Lower leg skin (tissue), 4 donors: Measurements from ENCODE around the gene TTLL5. TPM values are rescaled to one million over a fixed set of nuclear protein-coding genes. Genes with fewer than 3 reads are reported as not detected.
A peak's percentile ranks its signal among the peaks of the same experiment; 100 is the strongest.

Source experiments
- DNase-seq, 2 donors: peaks; one replicate each; pipeline ENCODE4 v3.0.0-alpha.2; 2019; ENCODE audit warnings: low spot score in 2 of 2
- H3K4me3 ChIP-seq: fragments of 200-600 bp; sonication (generic); 2 replicates; pipeline ENCODE4 v1.5.1; 2017; ENCODE audit warnings: mild to moderate bottlenecking, low read depth; ENCODE audit not compliant: poor library complexity, severe bottlenecking
- CTCF ChIP-seq, 3 donors: fragments of 450-650 bp; IDR thresholded peaks; one replicate each; pipeline ENCODE4 v1.5.1; 2016; ENCODE audit warnings: antibody characterized with exemption in 3 of 3, mild to moderate bottlenecking in 3 of 3, moderate library complexity in 2 of 3
- POLR2A ChIP-seq, 2 donors: fragments of 450-650 bp; IDR thresholded peaks; one replicate each; pipeline ENCODE4 v1.6.1; 2016 to 2017; ENCODE audit warnings: antibody characterized with exemption in 2 of 2, mild to moderate bottlenecking in 1 of 2, moderate library complexity in 1 of 2
- WGBS, 2 donors: methylation state at CpG; one replicate each; pipeline ENCODE4 v1.1.5; 2018; 5-methylcytosine and 5-hydroxymethylcytosine counted together
- intact Hi-C: fragments of 100-400 bp; cut with DNase I; formaldehyde crosslinking; loops from one replicate; pipeline ENCODE4 v1.15.0; 2023; ENCODE audit warnings: low total_unique reads
- total RNA-seq, 4 donors: library from RNA; depleted of rRNA; stranded (reverse); fragments of >200 nt; gene quantifications; one replicate each; pipeline ENCODE4 v1.1.0, GENCODE V29; 2016

The TTLL5 gene
- total RNA-seq, 4 donors from 2014 or later: 16.5 to 31.1 (median 18.4) TPM

DNA sequence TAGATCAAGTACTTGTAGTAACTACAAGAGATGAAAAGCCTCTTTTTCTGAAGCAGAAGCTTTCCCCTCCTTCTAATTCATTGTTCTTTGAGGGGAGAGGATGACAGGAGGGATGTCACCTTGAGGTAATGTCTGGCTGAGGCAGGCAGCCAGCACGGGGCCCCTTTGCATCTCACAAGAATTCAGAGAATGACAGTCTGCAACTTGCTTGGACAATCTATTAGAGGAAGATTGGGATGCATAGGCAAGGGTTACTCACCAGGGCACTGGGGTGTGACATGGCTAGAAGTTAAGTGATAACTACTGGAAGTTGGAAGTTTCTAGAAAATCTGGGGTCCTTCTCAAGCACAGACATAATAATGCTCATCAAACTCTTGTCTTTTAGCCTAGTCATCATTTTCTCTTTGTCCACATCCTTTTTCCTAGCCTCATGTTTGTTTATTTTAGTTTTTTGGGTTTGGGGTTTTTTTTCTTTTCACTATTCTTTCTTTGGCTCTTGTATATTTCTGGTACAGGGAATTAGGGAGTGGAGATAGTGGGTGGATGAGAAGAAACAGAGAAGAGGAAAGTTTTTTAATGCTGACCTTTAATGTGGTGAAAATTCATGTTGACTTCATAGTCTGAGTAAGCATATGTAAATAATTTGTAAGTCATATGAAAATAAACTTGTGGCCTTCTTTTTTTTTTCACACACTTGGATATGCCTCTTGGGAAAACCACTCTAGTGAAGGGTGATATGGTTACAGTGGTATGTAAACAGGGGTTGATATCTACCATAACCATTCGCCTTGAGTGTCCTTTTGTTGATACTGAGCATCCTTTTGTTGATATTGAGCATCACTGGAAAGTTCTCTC lies 55.1 kb downstream of the TTLL5 start:
- TF ChIP-seq POLR2A (IDR thresholded peaks at IDR 0.05) (no peak), CTCF (IDR thresholded peaks at IDR 0.05) (no peak)
- no peak overlapping the region for H3K4me3 ChIP-seq
- WGBS, 2 donors: 65 to 66% methylated on average over 2 of the region's 2 CpGs
- DNase-seq: no peak
- intact Hi-C loops: no loop called here

DNA sequence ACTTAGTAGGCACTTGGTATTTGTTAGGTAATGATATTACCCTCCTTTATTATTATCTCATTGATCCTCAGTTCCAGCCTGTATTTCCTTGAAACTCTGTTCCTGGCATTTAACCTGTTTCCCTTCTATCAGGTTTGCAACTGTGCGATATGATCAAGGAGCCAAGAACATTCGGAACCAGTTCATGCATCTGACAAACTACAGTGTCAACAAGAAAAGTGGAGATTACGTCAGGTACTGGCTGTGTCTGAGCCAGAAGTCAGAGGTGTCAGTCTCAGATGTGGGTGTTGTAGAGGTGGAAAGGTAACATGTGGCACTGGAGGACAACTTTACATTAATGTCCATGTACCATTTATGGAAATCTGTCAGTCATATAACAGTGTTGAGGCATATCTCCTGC lies 56.7 kb downstream of the TTLL5 start:
- intact Hi-C loops: no loop called here
- DNase-seq: no peak
- TF ChIP-seq POLR2A (IDR thresholded peaks at IDR 0.05): no peak
- no peak for TF ChIP-seq CTCF (IDR thresholded peaks at IDR 0.05)
- 81 to 90% methylated on average over 3 of the region's 3 CpGs for WGBS, 2 donors
- H3K4me3 ChIP-seq: no peak overlapping the region

DNA sequence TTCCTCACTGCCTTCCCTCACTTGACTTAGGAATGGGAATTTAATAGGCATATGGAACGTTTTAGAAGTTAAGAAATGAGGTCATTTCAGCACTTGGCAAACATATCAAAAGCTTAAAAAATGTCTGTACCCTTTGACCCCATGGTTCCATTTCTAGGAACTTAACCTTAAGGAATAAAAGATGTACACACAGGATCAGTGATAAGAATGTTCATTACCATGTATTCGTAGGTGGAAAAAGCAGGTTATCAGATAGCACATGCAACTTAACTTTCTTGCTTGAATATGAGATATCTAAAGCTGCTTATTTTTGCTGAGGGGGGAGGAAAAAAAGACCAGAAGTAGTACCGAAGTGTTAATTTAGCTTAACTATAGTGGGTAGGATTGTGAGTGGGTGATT lies 57.2 kb downstream of the TTLL5 start:
- WGBS, 2 donors: 69 to 73% methylated on average over 3 of the region's 3 CpGs
- intact Hi-C loops: no loop called here
- no peak overlapping the region for H3K4me3 ChIP-seq
- no peak for DNase-seq
- TF ChIP-seq CTCF (IDR thresholded peaks at IDR 0.05): no peak
- TF ChIP-seq POLR2A (IDR thresholded peaks at IDR 0.05): no peak

DNA sequence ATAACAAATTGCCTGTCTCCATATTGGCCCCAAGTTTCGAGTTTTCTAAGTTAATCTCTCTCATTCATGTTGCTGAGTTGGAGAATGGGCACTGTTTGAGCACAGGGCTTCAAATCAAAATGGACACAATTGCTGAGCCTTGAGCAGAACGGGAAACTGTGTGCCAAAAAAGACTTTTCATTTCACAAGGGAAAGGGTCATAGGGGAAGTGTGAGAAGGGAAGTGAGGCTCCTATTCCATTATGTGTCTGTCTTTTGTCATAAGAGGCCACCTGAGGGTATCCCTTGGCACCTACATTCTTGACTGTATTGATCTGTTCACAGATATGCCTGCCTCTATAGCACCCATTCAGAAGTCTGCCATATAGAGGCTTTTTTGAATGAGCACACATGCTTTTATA lies 59.1 kb downstream of the TTLL5 start:
- no peak for DNase-seq
- H3K4me3 ChIP-seq: no peak overlapping the region
- WGBS, 2 donors: 90 to 93% methylated on average over 2 of the region's 2 CpGs
- intact Hi-C loops: no loop called here
- TF ChIP-seq POLR2A (IDR thresholded peaks at IDR 0.05) (no peak), CTCF (IDR thresholded peaks at IDR 0.05) (no peak)

GRCh38 chr14:75720842-75721498 lies 59.9 kb downstream of the TTLL5 start:
- TF ChIP-seq POLR2A (IDR thresholded peaks at IDR 0.05): no peak
- TF ChIP-seq CTCF (IDR thresholded peaks at IDR 0.05): no peak
- WGBS, 2 donors: 11 to 26% methylated on average over 4 of the region's 4 CpGs
- intact Hi-C loops: no loop called here
- peak in 1 of 2 donors; percentile 34 for DNase-seq
- no peak overlapping the region for H3K4me3 ChIP-seq
